ENCODE results near the gene TCP11L2.
"Not testable (repeated sequence)": the region's sequence is repeated elsewhere in the genome, so short reads cannot be mapped to it uniquely, and the experiment has no call there.

TCP11L2 gene

DNA sequence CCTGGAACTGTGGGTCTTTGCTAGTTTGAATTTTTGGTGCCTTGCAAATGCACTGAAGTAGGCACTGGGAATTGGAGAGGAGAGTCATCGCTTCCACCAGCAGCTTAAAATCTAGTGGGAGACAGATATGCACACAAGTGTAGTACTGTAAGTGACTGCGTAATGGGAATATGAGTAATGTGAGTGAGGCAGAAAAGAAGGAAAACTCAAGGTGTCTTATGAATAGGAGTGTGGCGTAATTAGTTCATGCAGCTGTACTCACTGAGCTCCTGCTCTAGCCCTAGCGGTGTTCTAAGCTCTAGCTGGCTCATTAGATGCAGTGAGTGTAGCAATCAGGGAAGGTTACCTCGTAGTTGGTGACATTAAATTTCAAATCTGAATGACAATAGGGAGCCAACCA is 2.8 kb downstream of the TCP11L2 start:
- no peak for DNase-seq (ENCODE audit: low read depth in 3 of 3, low spot score in 1 of 3)

DNA sequence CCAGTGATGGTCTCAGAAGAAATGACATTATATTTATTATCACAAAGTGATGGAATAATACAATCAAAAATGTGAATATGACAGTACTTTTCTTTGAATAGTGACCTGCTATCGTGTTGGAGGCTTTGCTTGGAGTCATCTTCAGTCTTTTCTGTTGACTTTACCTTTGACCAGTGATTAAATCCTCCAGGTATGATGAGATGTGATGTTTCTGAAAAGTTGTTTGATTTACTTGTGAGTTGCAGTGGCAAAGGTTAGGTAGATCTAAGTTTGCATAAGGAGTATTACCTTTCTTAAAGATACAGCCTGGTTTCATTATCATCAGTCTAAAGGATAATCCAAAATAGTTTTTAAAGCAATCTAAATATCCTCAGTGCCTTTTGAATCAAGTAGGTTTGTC is 4.6 kb downstream of the TCP11L2 start:
- DNase-seq (ENCODE audit: low read depth in 3 of 3, low spot score in 1 of 3) = no peak

DNA sequence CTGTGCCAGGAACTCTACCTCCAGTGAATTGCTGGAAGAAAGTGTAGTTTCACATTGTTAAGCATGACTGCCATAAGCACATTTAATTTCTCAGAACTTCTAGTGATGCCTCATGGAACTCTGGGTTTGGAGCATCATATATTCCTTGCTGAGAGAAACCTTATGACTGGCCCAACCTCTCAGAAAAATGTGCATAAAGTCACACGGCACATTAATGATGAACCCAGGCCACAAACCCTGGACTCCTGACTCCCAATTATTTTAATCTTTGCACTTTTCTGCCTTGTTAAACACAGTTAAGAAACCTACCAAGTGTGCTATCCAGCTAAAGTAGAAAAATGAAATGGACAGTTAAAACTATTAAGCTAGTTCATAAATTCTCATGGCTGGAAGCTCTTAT is 5.6 kb downstream of the TCP11L2 start:
- no peak for DNase-seq (ENCODE audit: low read depth in 3 of 3, low spot score in 1 of 3)

DNA sequence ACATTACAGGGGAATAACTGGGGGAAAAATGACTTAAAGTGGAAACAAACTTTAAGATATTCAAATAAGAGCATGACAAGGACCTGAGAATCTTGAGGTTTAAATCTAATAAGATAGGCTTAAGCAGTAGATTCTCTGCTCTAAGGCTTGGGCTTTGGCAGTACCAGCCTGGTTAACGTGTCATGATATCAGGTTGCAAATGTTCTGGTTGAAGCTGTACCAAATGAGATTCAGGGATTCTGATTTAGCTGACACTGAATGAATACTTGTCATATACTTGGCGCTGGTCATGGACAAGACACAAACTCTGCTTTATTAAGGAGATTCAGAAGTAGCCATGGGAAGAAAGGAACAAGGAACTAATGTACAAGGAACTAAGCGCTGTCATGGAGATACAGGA is 6.1 kb downstream of the TCP11L2 start:
- DNase-seq (ENCODE audit: low read depth in 3 of 3, low spot score in 1 of 3) = no peak

DNA sequence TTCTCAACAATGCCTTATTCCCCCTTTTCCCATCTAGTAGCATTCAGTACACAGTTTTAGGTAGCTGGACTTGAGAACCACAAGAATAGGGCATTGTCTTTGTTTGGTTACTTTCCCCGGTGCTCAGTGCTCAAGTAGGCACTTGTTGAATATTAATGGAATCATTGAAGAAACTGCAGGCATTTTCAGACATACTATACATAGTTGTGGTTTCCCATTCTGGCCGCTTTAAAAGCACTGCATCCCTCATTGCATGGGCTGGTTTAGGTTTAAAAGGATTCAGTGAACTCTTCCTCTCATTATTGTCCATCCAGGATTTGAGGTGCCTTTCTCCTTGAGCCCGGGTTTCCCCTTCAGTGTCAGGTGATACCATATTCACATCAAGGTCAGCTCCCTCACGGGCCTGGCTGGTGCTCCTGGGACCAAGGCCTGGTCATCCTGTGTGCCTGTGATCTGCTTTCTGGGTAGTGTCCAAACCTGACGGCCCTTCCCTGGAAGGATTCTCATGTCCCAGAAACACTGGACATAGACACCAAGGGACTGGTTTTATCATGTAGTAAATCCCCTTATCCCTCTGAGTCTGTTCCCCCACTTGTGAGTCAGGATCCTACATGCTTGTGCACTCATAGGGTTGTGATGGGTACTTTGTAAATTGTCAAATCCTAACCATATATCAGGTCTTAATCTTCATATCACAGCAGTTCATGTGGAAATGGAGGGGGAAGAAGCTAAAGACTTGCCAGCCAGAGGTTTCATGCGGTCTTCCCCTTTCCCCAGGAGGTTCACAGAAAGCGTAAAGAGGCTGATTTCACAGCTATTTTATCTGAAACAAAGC is 7.4 kb downstream of the TCP11L2 start:
- DNase-seq (ENCODE audit: low read depth in 3 of 3, low spot score in 1 of 3) = no peak

DNA sequence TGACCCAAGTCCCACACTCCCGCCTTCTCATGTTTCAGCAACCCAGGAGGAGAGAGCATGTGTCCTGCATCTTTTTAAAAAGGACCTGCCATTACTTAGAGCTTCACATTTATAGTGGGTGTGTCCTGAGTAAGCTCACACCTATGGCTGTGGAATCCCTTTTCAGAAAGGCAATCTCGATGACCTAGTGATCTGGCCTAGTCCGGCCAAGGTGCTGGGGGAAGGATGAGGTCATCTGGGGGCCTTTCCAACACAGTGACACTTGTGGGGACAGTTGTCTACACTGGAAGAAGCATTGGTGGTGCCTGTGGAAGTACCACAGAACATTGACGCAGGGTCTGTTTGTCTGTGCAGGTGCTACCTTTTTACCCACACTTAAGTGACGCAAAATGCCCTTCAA is 8.2 kb downstream of the TCP11L2 start:
- DNase-seq (ENCODE audit: low read depth in 3 of 3, low spot score in 1 of 3) = no peak

DNA sequence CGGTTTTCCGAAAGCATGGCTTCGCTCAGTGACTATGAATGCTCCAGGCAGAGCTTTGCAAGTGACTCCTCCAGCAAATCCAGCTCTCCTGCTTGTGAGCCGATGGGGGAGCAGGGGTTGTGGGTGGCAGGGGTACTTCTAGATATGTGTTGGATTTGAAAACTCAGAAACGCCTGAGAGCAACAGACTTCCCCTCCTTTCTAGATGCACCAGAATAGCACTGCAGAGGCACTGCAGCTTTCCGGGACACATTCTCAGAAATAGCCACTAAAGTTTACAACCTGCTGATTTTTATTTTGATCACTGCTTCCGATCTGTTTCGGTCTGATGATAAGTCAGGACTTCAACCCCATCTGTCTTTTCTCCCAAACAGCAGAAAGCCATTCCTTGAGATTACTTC is 8.6 kb downstream of the TCP11L2 start:
- DNase-seq (ENCODE audit: low read depth in 3 of 3, low spot score in 1 of 3) = no peak

DNA sequence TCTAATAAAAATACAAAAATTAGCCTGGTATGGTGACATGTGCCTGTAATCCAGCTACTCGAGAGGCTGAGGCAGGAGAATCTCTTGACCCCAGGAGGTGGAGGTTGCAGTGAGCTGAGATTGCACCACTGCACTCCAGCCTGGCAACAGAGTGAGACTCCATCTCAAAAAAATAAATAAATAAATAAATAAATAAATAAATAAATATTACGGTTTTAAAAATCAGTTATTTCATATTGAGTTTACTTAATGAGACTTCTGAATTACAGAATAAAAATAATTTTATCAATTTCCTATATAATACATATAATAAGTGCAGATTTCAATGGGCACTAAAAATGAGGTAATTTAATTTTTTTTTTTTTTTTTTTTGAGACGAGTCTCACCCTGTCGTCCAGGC is 10.9 kb downstream of the TCP11L2 start:
- DNase-seq (ENCODE audit: low read depth in 3 of 3, low spot score in 1 of 3) = not testable (repeated sequence)

DNA sequence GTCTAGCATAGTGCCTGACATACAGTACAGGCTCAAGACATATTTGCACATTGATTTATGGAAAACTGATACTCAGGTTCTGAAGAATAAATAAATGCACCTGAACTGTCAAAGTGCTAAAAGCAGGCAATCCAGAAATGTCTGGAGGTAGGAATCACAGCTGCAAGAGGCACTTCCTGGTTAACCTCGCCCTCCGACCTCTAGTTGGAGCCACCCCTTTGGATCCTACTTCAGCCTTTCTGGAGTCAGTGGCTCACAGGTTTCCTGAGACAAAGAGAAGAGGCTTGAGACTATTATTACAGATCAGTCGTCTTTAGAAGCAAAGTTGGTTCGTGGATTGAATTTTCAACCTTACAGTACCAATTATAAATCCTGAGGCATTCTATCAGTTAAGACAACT is 13.0 kb downstream of the TCP11L2 start:
- DNase-seq (ENCODE audit: low read depth in 3 of 3, low spot score in 1 of 3) = no peak

DNA sequence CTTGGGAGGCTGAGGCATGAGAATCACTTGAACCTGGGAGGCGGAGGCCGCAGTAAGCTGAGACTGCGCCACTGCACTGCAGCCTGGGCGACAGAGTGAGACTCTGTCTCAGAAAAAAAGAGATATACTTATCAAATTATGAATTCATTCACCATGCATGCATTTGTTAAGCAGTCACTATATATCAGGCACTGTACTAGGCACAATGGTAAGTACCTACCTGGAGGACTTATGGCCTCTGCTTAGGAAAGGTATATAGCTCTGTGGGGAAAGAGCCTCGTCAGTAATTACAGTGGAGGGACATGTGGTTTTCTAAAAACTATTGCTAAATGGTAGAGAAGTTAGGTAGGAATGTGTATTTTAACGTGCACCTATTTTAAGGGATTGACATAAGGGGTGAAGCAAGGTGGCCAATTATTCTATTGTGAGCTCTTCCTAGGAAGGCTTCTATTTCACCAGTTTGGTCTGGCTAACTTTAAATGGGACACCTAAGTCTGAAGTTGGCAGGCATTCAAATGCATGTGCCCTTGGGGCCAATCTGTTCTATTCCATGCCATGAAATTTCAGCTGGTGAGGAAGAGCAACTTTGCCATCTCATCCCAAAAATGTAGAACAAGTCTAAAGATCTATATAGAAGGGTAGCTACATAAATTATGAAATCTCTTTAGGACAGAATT is 15.0 kb downstream of the TCP11L2 start:
- no peak for DNase-seq (ENCODE audit: low read depth in 3 of 3, low spot score in 1 of 3)

DNA sequence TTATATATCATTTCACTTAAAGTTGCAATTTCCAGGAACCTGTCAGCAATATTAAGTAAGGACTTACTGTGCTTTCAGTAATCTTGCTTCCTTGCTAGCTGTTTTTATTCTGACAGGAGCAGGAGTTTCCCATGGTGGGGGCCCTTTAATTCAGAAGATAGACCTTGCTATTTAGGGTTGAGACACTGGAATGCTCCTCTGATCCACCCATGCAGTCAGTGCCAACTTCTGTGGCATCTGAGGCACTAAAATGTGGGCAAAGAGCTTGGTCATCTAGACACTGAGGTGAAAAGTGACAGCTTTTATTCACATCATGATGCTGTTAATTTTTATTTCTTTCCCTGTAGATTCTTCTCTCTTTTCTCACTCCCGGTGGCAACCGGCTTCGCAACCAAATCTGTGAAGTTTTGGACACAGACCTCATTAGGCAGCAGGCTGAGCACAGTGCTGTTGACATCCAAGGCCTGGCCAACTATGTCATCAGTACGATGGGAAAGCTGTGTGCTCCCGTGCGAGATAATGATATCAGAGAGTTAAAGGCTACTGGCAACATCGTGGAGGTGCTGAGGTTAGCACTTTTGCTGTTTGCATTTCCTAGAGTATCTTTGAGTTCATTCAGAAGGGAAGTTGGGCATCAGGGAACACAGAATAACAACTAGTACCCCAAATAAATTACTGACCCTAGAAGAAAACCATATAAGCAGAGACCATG is 18.8 kb downstream of the TCP11L2 start:
- DNase-seq (ENCODE audit: low read depth in 3 of 3, low spot score in 1 of 3) = no peak

DNA sequence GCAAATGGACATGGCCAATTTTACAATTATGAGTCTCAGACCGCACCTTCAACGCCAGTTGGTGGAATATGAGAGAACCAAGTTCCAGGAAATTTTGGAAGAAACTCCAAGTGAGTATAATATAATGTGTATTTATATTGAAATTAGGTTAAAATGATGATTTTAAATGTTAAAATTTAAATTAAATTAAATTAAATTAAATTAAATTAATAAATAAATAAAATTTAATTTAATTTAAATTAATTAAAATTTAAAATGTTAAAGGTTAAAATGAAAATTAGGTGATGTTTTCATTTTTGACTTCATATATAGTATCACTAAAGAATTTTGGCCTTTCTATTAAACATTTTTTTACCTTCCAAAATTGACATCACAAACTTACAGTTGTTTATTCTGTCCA is 21.0 kb downstream of the TCP11L2 start:
- DNase-seq (ENCODE audit: low read depth in 3 of 3, low spot score in 1 of 3) = no peak

DNA sequence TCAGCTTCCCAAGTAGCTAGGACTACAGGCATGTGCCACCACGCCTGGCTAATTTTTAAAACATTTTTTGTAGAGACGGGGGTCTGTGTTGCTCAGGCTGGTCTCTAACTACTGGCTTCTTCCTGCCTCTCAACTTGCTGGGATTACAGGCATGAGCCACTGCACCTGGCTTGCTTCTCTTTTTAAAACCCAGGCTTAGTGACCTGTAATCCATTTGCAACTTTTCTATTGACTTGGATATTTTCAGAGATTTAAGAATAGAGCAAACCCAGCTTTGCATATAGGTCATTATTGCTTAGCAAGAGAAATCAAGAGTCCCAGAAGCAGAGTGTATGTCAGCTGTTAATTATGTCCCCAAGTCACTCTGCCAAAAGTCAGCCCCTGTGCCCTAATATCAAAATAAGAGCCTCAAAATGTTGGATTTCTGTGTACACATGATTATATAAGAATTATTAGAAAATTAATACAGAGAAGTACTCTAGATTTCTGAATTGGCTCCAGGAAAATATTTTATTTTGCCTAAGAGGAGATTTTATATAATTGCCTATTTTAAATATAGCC is 24.9 kb downstream of the TCP11L2 start:
- no peak for DNase-seq (ENCODE audit: low read depth in 3 of 3, low spot score in 1 of 3)

DNA sequence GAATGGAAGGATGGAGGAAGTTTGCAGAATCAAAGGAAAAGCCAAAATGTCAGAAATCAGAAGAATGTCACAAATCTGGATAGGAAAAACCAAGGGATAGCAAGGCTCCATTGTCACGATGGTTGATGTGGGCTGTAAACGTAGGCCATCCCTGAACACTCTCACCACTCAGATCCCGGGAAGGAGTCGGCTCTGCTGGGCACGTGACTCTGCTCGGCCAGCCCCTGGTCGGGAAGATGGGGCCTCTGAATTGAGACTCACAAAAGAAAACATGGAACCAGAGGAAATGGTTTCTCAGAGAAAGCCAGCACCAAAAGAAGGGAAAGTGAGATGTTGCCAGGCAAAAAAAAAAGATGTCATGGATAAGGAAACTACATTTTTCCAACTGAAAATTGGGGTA is 26.2 kb downstream of the TCP11L2 start:
- DNase-seq (ENCODE audit: low read depth in 3 of 3, low spot score in 1 of 3) = no peak

DNA sequence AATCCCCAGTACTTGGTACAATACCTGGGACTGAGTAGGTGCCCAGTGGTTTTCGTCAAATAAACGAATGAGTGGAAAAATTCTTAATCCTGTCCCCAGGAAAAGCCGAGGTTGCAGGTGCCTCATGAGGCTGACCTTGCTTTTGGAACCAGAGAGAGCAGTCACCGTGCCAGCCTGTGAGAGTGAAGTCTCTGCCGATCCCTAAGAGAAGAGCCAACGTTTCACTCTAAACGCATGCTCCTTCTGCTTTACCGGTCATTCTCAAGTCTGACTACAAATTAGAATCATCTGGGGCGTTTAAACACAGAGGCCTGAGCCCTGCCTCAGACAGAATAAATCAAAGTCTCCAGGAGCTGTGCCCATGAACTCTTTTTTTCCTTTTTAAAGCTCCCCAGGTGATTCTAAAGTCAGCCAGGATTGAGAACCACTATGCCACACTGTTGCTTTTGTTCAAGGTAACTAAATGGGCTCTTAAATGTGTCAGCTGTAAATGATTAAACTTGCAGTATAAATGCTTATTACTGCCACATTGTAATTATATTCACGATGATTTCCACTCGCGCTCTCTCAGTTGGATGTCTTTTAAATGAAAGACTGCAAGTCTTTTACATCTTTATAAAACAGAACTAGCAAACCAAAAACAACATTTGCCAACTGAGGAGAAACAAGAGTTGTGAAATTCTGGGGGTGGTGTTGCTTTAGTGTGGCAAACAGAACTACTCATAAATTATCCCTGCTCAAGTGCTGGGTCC is 26.9 kb downstream of the TCP11L2 start:
- DNase-seq (ENCODE audit: low read depth in 3 of 3, low spot score in 1 of 3) = no peak

DNA sequence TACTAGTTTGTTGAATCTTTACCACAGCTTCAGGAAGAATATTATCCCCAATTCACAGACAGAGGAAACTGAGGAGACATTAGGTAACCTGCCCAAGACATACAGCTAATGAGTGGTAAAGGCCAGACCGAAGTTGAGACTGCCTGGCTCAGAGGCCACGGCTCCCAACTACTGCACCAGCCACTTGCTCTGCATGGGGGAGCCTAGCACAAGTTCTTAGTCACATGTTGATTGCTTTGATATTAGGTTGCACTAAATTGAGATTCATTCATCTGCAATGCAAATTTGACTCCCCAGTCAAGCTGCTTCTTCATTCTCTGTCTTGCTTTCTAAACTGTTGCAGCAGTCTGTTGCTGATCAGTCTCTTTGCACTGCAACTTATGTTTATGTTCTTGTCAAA is 29.1 kb downstream of the TCP11L2 start:
- DNase-seq (ENCODE audit: low read depth in 3 of 3, low spot score in 1 of 3) = no peak

DNA sequence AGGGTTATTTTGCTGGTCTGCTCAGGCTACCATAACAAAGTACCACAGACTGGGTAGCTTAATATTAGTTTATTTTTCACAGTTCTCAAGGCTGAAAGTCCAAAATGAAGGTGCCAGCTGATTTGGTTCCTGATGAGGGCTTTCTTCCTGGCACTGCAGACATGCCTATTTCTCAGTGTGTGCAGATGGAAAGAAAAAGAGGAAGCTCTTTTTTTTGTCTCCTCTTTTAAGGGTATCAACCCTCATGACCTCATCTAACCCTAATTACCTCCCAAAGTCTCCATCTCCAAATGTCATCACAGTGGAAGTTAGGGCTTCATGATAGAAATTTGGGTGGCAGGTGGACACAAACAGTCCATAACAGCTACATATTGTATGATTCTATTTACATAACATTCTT is 30.0 kb downstream of the TCP11L2 start:
- no peak for DNase-seq (ENCODE audit: low read depth in 3 of 3, low spot score in 1 of 3)

DNA sequence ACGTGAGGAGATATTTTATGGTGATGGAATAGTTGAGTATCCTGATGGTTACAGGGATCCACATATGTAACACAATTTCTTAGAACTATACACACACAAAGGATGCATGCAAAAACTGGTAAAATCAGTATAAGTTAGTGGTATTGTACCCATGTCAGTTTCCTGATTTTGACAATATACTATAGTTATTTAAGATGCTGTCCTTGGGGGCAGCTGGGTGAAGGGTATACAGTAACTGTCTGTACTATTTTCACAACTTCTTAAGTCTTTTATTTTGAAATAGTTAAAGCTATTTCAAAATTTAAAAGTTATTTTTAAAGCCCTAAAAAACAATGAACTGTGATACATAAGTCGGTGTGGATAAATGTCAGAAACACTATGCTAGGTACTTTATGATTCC is 30.5 kb downstream of the TCP11L2 start:
- DNase-seq (ENCODE audit: low read depth in 3 of 3, low spot score in 1 of 3) = no peak

DNA sequence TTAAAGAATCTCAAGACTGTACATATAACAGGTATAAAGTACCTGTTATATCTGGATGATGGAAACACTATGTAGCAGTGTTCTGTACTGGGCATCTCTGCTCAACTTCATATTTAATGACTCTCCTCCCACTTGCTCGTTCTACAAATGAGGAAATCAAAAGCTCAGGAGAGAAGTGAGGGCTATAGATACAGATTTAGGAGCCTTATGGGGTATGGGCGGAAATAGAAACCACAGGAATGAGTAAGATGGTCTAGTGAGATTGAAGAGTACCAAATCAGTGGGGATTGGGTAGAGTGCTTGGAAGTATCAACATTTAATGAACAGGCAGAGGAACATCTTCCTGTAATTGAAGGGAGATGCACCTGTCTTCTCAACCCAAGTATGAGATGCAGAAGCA is 31.2 kb downstream of the TCP11L2 start:
- no peak for DNase-seq (ENCODE audit: low read depth in 3 of 3, low spot score in 1 of 3)

DNA sequence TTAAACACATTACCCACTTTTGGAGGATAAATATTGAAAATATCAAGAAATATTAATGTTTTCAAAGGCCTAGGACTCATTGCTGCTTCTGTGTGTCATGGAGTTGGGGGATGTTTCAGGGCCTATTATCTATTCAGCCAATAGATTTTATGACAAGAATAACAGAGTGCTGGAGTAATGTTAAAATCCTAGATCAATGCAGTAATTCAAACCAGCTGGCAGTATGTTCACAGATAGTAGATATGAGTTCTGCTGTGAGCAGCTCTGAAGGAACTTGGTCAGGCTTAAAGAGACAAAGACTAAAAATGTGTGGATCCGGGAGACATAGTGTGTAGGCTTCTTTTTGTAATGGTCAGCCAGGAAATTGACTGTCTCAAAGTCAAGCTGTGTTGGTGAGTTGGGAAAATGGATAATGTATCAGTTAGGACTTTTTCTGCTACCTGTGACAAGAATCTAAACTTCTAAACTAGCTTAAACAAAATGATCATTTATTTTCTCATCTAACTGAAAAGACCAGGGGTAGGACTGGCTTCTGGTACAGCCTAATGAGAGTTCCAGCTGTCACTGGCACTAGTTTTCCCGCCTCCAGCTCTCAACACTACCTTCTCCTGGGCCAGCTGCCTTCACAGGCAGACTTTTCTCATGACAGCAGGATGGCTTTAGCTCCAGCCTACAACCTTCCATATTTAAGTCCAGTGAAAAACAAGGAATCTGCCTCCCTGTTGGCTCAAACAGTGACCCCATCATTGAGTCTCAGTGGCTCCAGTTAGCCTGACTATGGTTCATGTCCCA is 38.7 kb downstream of the TCP11L2 start:
- no peak for DNase-seq (ENCODE audit: low read depth in 3 of 3, low spot score in 1 of 3)

Measured in stimulated activated CD4-positive, alpha-beta T cell treated with anti-CD3 and anti-CD28 coated beads, TNF-alpha, amount 100 ng/mL, for 1 hour (primary cell).